Stimulated activated CD4-positive, alpha-beta T cell treated with anti-CD3 and anti-CD28 coated beads, Interleukin-15, amount 100 ng/mL, for 24 hours (primary cell): ENCODE data around the gene TOLLIP.
"Not testable (repeated sequence)": the region's sequence is repeated elsewhere in the genome, so short reads cannot be mapped to it uniquely, and the experiment has no call there.

Experiments
- DNase-seq: peaks from one replicate; pipeline ENCODE4 v3.0.0-alpha.2; 2020

The TOLLIP gene

GRCh38 chr11:1242751-1243150 is 66.7 kb downstream of the TOLLIP start:
- not testable (repeated sequence) for DNase-seq

DNA sequence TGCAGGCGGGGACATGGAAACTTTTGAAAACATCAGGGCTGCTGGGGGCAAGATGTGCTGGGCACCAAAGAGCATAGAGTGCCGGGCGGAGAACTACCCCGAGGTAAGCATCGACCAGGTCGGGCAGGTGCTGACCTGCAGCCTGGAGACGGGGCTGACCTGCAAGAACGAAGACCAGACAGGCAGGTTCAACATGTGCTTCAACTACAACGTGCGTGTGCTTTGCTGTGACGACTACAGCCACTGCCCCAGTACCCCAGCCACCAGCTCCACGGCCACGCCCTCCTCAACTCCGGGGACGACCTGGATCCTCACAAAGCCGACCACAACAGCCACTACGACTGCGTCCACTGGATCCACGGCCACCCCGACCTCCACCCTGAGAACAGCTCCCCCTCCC is 67.1 kb downstream of the TOLLIP start:
- DNase-seq = no peak

GRCh38 chr11:1241706-1242105 is 67.7 kb downstream of the TOLLIP start:
- no peak for DNase-seq

DNA sequence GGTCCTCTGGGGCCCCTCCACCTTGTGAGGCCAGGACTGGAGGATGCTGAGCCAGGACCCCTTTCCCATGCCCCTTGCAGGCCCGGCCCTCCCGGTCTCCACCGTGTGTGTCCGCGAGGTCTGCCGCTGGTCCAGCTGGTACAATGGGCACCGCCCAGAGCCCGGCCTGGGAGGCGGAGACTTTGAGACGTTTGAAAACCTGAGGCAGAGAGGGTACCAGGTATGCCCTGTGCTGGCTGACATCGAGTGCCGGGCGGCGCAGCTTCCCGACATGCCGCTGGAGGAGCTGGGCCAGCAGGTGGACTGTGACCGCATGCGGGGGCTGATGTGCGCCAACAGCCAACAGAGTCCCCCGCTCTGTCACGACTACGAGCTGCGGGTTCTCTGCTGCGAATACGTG is 68.7 kb downstream of the TOLLIP start:
- DNase-seq = no peak

- no peak for DNase-seq
These were observed 69.7 kb downstream of the TOLLIP start for GRCh38 chr11:1239596-1240205.

DNA sequence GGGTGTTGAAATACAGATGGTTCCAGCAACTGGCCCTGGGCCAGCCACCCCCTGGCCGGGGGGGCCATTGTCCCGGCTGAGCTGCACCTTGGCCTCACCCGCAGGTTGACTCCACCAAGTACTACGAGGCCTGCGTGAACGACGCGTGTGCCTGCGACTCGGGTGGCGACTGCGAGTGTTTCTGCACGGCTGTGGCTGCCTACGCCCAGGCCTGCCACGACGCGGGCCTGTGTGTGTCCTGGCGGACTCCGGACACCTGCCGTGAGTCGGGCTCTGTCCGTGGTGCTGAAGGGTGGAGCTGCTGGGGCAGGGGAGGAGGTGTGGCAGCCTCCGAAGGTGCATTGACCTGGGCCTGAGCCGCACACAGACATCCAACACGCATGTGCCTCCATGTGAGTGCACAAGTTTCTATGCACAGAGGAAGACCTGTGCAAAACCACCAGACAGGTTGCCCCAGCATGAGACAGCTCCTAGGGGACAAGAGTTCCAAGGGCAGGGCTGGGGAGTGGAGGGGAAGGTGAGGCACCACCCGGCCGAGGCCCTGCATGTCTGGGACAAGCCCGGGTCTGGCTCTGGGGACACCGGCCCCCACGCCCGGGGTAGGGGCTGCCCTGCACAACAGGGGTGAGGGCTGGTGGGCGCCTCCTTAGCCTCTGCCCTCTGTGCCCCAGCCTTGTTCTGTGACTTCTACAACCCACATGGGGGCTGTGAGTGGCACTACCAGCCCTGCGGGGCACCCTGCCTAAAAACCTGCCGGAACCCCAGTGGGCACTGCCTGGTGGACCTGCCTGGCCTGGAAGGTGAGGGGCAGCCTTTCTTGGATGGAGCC is 70.5 kb downstream of the TOLLIP start:
- DNase-seq = no peak

GRCh38 chr11:1237851-1238250 is 71.6 kb downstream of the TOLLIP start:
- DNase-seq = no peak

DNA sequence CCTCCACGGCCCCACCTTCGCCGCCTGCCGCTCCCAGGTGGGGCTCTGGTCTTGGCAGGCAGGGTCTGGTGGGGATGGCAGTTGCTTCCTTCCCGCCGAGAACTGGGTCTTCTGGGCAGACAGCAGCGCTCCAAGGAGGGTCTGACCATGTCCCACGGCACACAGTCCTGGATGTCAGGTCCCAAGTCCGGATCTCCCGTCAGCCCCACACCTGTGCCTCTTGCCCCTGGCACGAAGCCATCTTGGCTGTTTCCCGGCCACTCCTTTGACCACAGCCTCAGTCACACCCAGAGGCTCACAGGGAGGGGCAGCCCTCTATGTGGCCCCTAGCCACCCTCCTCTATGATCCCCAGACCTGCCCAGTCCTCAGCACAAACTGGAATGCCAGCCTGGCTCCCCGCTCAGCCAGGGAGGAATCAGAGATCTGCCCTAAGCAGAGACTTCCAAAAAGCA is 72.3 kb downstream of the TOLLIP start:
- no peak for DNase-seq

DNA sequence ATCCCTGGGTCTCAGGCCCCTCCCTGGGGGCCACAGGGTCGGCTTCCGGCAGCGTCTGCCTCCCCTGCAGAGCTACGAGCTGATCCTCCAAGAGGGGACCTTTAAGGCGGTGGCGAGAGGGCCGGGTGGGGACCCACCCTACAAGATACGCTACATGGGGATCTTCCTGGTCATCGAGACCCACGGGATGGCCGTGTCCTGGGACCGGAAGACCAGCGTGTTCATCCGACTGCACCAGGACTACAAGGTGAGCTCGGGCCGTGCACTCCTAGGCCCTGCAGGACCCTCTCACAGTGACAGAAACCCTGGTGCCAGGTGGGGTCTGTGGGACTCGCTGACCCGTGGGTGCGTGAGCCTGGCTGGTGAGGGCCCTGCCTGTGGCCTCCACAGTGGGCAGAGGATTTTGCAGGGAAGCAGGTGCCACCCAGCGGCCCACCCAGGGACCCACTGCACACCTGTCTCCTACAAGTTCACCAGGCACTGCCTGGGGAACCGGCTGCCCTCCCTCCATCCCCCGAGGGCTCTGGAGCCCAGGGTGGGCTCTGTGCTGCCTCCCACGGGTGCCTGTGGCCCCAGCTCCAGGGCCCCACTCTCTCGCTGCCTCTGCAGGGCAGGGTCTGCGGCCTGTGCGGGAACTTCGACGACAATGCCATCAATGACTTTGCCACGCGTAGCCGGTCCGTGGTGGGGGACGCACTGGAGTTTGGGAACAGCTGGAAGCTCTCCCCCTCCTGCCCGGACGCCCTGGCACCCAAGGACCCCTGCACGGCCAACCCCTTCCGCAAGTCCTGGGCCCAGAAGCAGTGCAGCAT is 72.9 kb downstream of the TOLLIP start:
- DNase-seq = no peak

DNA sequence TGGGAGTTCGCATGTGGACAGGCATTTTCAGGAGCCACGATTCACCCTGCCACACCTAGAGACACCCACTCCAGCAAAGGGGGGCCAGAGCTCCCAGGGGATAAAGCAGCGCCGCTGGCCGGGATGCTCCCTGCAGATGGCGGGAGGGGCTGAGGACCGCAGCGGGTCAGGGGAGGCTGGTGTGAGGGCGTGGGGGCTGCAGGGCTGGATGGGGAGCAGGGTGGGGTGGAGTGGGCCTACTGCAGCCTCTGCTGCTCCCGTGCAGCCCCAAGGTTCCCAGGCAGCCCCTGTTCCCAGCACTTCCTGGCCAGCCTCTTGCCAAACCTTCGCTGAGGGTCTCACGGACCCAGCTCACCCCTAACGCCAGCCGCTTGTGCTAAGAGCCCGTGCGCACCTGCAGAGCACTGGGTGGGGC is 73.5 kb downstream of the TOLLIP start:
- no peak for DNase-seq

DNA sequence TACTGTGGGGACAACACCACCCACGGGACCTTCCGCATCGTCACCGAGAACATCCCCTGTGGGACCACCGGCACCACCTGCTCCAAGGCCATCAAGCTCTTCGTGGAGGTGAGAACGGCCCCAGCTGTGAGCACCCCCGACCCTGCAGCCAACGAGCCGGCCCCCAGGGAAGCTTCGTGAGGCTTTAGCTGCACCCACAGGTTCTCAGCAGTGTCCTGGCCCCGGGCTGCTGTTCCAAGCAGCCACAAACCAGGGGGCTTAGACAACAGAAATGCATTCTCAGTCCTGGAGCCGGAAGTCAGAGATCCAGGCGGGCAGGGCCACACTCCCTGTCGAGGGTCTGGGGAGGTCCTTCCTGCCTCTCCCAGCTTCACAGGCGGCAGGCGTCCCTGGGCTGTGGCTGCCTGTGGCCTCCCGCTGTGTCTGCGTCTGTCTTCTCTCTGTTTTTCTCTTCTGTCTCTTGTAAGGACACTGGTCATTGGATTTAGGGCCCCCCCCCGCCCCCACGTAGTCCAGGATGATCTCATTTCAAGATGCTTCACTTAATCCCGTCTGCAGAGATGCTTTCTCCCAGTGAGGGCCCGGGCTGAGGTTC is 74.0 kb downstream of the TOLLIP start:
- no peak for DNase-seq

GRCh38 chr11:1234771-1235305 is 74.6 kb downstream of the TOLLIP start:
- DNase-seq = no peak

DNA sequence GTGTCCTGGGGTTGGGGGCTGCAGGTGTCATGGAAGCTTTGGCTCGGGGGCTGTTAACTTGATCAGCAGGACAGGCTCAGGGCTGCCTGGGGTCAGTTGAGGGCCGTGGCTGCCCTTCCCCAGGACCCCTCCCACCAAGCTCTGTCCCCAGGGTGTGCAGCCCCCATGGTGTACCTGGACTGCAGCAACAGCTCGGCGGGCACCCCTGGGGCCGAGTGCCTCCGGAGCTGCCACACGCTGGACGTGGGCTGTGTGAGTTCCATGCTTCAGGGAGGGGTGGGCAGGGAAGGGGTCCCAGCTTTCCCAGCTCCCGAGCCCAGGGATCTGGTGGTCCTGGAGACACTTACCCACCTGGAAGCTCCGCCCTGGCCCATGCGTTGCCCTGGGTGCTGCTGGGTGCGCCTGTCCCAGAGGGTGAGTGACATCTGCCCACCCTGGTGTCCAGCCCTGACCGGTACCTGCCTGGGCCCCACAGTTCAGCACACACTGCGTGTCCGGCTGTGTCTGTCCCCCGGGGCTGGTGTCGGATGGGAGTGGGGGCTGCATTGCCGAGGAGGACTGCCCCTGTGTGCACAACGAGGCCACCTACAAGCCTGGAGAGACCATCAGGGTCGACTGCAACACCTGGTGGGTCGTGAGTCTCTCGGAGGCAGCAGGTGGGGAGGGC is 75.2 kb downstream of the TOLLIP start:
- no peak for DNase-seq

- DNase-seq = no peak
These were observed 75.9 kb downstream of the TOLLIP start for GRCh38 chr11:1233351-1234053.

DNA sequence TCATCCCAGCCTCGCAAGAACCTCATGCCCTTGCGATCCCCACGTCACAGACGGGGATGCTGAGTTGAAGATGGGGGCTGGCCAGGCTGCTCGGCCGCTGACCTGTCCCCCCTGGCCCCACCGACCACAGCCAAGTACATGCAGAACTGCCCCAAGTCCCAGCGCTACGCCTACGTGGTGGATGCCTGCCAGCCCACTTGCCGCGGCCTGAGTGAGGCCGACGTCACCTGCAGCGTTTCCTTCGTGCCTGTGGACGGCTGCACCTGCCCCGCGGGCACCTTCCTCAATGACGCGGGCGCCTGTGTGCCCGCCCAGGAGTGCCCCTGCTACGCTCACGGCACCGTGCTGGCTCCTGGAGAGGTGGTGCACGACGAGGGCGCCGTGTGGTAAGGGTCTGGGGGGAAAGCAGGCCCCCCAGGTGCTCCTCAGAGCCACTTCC is 76.5 kb downstream of the TOLLIP start:
- no peak for DNase-seq

DNA sequence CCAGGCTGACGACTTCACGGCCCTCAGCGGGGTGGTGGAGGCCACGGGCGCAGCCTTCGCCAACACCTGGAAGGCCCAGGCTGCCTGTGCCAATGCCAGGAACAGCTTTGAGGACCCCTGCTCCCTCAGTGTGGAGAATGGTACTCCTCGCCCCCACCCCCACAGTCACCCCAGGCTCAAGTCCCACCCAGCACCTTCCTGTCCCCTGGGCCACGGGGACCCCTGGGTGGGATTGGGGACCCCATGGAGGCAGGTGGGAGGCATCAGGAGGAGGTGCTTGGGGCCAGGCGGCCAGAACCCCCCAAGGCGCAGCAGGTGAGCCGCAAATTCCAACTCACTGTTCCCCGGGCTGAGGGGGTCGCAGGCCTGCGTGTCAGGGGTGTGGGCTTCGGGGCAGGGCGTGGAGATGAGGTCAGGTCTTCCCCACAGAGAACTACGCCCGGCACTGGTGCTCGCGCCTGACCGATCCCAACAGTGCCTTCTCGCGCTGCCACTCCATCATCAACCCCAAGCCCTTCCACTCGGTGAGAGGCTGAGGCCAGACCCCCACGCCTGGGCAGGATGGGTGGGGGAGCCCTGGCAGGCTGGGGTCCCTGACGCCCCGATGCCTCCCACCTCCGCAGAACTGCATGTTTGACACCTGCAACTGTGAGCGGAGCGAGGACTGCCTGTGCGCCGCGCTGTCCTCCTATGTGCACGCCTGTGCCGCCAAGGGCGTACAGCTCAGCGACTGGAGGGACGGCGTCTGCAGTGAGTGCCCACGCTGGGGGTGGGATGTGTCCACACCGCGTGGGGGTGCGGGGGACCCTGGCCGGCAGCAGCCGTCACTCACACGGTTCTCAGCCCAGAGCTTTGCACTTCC is 77.2 kb downstream of the TOLLIP start:
- no peak for DNase-seq

DNA sequence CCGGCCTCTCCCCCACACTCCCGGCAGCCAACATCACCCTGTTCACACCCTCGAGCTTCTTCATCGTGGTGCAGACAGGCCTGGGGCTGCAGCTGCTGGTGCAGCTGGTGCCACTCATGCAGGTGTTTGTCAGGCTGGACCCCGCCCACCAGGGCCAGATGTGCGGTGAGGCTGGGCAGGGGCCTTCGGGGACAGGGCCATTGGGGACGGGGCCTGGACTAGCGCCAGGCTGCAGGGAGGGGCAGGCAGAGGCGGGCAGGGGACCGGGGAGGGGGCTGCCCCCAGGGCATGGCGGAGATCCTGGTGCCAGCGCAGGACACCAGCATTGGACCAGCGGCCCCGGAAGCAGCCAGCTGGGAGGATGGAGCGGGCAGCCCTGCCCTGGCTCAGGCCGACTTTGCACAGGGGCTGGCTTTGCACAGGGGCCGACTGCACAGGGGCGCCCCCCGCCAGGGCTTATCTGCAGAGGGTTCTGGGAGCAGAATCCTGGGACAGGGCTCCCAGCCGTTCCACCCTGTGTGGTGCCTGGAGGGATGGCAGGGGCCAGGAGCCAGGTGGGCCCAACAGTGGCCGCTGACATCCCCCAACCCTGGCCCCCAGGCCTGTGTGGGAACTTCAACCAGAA is 77.9 kb downstream of the TOLLIP start:
- no peak for DNase-seq

GRCh38 chr11:1230456-1231395 is 78.7 kb downstream of the TOLLIP start:
- DNase-seq = no peak

DNA sequence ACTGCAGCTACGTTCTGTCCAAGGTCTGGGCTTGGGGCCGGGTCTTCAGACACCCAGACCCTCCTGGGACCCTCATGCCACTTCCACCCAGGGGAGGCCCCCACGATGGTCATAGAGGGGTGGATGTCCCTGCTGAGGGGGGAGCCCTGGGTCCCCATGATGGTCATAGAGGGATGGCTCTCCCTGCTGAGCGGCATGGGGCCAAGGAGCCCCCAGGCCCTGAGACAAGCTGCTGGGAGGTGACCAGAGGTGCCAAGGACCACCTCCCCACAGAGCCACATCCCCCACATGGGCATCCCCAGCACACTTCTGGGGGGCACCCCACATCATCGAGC is 79.3 kb downstream of the TOLLIP start:
- no peak for DNase-seq
